HK-2 (cell line): ENCODE data around the gene MAGEA11.
"Not testable (repeated sequence)": the region's sequence is repeated elsewhere in the genome, so short reads cannot be mapped to it uniquely, and the experiment has no call there.

Source experiments
- DNase-seq: peaks from one replicate; pipeline ENCODE4 v3.0.0-alpha.2; 2018; ENCODE audit not compliant: unreplicated experiment

MAGEA11 gene, protein sequence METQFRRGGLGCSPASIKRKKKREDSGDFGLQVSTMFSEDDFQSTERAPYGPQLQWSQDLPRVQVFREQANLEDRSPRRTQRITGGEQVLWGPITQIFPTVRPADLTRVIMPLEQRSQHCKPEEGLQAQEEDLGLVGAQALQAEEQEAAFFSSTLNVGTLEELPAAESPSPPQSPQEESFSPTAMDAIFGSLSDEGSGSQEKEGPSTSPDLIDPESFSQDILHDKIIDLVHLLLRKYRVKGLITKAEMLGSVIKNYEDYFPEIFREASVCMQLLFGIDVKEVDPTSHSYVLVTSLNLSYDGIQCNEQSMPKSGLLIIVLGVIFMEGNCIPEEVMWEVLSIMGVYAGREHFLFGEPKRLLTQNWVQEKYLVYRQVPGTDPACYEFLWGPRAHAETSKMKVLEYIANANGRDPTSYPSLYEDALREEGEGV

DNA sequence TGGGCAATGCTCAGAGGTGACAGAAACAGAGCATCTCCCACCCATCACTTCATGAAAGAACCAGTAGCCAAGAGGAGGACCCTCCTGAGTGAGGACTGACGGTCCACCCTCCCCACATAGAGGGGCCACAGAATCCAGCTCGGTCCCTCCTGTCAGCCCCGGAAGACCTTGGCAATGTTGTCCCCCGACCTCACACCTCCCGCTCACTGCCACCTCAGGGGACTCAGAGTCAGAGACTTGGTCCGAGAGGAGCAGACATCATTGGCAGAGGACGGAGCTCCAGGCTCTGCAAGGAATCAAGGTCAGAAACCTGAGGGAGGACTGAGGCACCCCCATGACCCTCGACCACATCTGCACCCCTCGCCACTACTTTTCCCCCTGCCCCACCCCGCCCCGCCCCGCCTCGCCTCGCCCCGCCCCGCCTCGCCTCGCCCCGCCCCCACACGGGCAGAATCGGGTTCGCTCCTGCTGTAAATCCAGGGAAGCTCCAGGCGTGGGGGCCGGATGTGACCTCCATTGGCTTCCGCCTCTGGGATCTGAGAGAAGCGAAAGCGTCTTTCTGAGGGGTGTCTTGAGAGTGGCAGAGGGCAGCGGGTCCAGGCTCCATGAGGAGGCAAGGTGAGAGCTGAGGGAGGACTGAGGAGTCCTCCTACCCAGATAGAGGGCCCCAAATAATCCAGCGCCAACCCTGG is at the start of gene MAGEA11:
Gene MAGEA11 (plus strand): TSS at position 516 of the 692 bp plus-strand sequence. CDS start 1,100 bp downstream, outside the sequence.
- no peak for DNase-seq

DNA sequence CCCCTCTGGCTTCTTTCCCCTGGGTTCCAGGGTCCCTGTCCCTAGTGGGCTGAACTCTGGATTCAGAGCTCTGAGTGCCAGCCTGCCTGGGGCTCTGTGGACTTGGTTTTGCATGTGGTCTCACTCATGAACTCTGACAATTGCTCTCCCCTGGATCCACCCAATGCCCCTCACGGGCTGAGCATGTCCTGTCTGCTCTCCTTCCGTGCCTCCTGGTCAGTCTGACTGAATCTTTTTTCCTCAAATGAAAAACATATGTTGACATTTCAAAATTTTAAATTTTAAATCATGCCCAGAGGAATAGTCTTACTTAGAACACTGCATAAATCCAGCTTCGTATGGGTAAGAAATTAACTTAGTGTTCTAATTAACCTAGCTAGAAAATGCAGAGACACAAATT is 36.8 kb upstream of the MAGEA11 start:
- DNase-seq = not testable (repeated sequence)

DNA sequence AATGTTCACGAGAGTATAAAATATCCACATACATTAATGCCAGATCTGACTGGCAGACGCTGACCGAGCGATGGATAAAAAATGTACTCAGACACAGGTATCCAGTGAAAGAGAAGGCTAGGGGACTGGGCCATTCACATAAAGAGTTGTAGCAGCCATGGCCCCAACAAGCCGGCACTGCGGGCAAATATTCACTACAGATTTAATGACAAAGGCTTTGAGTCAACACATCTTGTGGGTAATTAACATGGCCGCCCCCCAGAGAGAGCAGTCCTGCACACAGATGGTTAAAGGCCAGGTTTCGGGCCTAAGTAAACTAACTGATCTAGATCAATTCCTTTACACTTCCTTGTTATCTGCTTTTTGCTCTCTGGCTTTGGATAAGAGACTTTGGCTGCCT is 36.3 kb upstream of the MAGEA11 start:
- not testable (repeated sequence) for DNase-seq

DNA sequence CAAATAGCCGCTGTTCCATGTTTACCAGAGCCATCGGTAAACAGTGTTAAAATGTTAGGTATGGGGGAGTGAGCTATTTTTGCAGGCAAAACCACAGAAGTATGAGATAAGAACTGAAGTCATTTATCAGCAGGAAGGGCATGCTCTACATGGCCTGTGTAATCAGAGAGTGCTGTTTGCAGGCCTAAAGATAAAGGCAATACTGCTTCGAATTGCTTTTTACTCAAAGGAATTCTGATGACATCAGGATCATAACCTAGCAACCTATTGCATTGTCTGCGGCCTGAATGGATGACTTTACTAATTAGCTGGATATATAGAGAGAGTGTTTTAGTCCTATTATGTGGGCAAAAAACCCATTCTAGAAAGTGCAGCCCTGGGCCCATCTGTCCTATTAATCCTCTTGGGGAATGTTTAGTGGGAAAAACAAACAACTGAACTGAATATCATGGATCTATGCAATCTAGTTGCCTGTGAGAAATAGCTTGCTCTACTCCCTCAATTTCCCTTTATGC is 32.6 kb upstream of the MAGEA11 start:
- DNase-seq = not testable (repeated sequence)

DNA sequence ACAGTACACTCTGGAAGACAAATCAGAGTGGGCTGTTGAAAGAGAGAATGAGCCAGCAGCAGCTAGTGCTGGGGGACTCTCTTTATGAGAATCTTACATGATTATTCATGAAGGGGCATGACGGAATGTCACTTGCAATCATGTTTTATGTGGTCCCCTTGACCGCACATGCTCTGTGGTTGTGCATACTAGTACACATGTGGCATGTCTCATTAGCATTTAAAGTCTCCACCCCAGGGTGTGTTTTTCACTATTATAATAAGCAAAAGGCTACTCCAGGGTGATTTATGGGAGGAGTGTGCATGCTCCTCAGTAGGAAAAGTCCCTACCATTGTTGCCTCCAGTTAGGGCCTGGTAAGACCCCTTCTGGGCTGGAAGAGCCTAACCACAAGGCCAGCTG is 30.7 kb upstream of the MAGEA11 start:
- no peak for DNase-seq

DNA sequence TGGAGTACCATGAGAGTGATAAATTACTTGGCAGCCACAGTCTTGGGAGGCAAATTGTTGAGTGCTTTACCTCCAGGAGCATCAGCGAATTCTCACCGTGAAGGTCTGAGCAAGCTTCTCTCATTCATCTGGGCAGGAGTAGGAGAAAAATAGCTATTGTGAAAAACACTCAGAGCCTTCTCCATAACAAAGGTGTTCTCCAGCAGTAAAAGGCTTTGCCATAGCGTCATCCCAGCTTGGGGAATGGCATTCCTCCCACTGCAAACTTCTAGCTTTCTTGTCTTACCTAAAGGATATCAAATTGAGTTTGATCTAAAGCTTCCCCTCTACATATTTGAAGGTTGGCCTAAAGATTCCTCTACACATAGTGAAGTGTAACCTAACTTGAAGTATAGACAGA is 29.8 kb upstream of the MAGEA11 start:
- DNase-seq = no peak

DNA sequence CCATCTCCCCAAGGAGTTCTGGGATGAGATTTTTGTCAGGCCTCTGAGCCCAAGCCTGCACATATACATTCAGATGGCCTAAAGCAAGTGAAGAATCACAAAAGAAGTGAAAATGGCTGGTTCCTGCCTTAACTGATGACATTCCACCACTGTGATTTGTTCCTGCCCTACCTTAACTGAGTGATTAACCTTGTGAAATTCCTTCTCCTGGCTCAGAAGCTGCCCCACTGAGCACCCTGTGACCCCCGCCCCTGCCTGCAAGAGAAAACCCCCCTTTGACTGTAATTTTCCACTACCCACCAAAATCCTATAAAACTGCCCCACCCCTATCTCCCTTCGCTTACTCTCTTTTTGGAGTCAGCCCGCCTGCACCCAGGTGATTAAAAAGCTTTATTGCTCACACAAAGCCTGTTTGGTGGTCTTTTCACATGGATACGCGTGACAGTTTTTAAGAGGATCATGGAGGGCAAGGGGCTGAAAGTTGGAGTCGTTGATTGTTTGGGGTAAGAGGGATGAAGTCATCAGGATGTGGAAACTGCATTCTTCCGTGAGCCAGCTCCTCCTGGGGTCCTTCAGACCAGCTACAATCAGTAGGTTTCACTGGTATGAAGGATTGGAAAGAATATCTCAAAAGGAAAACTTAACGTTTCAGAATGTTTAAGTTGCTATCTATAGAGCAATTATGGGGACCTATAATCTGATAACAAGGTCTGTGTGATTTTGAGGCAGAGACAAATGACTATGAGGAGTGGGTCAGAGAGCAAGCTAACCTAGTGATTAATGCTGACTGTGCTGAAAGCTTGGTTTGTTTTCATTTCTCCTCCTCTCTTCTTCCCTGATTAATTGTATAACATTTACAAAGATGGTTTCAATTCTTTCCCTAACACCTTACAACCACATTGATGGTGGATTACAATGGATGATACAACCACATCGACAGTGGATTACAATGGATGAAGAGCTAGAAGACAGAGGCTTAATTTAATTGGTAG is 28.6 kb upstream of the MAGEA11 start:
- DNase-seq = no peak

DNA sequence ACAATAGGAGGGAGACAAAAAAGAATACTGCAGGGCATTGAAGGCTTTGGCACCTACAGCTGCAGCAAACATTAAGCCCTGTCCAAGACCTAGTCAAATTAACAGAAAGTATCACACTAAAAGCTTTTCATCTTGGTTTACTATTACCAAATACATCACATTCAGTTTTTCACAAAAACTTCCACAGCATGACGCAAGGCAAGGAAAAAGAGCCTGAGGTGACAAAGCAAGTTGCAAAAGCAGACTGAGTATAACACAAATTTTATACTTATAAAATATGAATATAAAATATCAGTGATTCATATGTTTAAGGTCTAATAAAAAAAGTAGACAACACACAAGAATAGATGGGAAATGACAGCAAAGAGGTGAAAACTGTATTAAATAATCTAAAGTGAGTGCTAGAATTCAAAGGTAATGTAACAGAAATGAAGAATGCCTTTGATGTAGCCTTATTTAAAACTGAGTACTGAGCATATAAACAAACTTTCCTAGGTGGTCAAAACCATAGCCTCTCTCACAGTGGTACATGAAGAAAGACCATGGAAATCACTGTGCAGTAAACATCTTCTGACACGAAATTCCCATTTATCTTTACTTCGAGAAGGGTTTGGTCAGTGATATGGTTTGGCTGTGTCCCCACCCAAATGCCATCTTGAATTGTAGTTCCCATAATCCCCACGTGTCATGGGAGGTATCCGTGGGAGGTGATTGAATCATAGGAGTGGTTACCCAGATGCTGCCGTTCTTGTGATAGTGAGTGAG is 27.7 kb upstream of the MAGEA11 start:
- no peak for DNase-seq

DNA sequence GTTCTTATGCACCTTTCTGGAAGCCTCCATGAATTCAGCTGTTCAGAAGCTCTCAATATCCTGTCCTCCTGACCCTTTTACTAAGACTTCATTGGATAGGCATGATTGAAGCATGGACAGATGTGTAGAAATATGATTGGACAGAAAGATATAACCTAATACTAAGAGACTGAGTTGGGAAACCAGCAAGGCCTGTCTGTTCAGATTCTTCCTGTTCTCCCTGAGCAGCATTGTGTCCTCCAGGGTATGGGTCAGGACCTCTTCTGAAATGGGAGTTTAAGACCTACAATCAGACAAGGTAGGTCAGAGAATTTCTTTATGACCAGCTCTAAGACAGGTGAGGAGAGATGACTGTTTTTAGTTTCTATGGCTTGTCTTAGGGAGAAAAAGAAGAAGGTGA is 23.9 kb upstream of the MAGEA11 start:
- no peak for DNase-seq

DNA sequence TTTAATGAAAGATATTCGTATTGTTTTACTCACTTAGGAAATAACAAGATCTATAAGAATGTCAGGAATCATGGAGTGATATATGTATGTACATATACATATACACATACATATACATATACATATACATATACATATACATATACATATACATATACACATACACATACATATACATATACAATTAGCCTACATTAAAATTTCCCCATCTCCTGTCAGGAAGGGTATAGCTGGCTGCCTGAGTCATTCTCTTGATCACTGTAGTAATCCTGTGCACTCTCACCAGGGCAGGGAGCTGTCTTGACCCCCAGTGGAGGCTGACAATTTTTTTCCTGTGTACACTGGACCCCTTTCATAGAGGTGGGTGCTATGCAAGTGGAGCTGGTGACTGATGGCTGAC is 23.3 kb upstream of the MAGEA11 start:
- DNase-seq = no peak

DNA sequence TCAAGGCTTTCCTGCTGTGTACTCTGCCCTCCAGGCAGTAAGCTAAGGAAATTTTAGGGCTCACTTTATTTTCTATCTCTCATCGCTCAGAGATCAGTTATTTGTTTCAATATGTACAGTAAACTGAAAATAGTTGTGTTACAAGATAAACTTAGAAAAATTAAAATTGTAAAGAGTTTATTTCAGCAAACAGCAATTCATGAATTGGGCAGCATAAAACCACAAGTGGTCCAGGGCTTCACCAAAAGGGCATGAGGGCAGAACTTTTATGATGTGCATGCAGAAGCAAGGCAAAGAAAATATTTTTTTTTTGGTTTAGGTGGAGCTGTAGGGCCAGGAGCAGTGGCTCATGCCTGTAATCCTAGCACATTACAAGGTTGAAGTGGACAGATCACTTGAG is 20.1 kb upstream of the MAGEA11 start:
- no peak for DNase-seq

DNA sequence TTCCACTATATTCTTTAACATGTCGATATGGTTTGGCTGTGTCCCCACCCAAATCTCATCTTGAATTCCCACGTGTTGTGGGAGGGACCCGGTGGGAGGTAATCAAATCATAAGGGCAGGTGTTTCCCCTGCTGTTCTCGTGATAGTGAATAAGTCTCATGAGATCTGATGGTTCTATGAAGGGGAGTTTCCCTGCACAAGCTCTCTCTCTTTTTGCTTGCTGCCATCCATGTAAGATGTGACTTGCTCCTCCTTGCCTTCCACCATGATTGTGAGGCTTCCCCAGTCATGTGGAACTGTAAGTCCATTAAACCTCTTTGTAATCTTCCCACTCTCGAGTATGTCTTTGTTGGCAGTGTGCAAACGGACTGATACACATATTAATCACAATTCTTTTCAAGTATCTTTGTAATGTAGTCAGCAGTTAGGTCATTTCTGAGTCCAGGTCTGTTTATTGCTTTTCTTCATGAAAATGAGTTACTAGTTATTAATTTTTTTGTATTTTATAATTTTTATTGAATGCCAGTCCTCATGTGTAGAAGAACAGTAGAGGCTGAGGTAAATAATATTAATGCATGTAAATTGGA is 19.1 kb upstream of the MAGEA11 start:
- not testable (repeated sequence) for DNase-seq

DNA sequence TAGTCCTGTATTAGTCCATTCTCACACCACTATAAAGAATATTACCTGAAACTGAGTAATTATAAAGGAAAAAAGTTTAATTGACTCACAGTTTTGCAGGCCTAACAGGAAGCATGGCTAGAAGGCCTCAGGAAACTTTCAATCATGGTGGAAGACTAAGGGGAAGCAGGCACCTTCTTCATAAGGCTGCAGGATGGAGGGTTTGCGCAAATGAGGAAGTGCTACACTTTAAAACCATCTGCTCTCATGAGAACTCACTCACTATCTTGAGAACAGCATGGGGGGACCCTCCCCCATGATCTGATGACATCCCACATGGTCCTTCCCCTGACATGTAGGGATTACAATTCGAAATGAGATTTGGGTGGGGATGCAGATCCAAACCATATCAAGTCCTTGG is 12.1 kb upstream of the MAGEA11 start:
- DNase-seq = no peak

DNA sequence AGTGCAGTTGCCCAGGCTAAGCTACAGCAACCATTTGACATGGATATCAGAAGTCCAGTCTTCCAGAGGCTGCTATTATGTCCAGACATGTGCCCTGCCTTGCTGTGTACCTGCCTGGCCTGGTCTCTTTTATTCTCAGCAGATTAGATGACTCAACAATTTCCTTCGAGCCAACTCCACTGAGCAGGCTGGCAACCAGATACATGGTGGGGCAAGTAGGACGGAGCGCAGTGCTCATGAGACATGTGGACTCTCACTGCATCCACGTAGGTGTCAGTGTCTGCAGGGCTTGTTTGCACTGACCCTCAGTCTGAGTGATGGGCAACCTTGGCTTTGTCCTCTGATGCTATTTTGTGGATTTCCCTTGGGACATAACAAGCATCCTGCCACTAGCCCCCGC is 7.2 kb upstream of the MAGEA11 start:
- no peak for DNase-seq

DNA sequence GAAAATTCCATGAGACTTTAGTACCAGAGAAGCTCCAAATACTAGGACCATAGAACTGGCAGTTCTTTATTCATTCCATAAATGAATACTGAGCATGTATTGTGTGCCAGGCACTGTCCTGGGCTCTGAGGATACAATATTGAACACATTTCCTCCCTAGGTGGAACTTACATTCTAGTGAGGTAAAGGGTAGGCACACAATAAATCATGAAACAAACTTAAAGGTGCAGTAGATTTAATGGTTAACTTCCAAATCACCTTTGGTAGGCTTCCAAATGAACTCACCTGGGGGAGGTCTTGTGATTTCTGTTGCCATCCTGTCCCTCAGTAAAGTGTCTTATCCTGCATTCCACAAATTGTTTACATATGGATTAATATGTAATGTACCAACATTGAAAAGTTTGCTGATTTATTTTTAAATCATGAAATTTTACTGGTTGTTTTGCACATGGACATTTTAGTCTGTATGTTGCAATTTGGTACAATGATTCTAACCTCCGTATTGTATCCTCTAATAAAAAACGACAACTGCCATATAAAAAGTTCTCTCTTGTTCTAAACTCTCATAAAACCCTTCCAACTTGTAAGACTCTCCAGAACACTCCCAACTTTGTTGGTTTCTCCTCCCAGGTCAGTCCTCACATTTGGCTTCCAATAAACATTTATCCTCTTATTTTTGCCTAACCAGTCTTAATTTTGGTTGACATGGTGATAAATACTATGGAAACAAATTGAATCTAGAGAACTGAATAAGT is 4.5 kb upstream of the MAGEA11 start:
- no peak for DNase-seq

DNA sequence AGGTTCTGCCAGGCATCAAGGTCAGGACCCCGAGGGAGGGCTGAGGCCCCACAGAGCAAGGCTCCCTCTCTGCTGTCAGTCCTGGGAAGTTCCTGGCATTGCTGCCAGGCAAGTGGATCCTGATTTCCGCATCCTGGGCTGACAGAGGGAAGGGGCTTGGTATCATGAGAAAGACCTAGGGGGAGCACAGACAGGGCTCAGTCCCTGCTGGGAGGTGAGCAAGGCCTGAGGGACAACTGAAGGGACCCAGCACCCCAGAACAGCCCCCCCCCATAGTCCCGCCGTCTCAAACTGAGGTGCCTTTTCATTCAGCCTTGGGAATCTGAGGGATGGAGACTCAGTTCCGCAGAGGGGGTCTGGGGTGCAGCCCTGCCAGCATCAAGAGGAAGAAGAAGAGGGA is 971 bp downstream of the MAGEA11 start:
- no peak for DNase-seq

DNA sequence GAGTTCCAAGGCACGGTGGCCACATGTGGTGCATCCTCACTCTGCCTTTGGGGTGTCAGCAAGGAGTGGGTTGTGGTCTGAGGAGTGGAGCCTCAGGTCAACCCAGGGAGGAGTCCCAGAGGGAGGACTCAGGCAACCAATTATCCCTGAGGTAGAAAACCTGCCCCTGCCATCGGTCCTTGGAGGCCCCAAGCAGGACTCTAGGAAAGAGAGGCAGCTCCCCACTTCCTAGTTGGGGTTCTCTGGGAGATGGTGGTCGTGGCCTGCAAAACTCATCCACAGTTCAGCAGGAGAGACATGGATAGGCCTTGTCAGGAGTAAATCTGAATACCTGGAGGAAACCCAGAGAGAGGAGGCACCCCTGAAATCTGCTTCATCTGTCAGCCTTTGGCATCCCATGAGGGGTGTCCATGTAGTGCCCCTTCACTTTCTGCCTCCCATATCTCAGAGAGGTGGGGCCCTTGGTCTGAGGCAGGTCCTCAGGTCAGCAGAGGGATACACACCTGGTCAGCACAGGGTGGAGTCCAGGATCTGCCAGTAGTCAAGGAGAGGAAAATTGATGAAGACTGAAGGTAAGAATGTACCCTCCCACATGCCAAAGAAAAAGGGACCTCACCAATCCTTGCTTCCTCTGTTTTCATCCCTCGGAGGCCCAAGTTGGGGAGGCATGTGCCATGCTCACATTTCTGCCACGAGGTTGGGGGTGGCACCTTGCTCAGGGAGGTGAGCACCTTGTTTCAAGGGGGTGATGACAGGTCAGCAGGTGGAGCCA is 1.6 kb downstream of the MAGEA11 start:
- DNase-seq = no peak

DNA sequence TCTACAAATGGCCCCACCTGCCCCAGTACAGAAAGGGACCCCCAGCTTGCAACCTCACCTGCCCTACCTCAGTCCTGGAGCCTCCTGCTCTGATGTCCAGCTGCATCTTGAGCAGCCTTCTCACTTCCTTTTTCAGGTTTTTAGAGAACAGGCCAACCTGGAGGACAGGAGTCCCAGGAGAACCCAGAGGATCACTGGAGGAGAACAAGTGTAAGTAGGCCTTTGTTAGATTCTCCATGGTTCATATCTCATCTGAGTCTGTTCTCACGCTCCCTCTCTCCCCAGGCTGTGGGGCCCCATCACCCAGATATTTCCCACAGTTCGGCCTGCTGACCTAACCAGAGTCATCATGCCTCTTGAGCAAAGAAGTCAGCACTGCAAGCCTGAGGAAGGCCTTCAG is 3.6 kb downstream of the MAGEA11 start:
- no peak for DNase-seq

DNA sequence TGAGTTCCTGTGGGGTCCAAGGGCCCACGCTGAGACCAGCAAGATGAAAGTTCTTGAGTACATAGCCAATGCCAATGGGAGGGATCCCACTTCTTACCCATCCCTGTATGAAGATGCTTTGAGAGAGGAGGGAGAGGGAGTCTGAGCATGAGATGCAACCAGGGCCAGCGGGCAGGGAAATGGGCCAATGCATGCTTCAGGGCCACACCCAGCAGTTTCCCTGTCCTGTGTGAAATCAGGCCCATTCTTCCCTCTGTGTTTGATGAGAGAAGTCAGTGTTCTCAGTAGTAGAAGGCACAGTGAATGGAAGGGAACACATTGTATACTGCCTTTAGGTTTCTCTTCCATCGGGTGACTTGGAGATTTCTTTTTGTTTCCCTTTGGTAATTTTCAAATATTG is 4.8 kb downstream of the MAGEA11 start:
- DNase-seq = no peak
